A549 (cell line): ENCODE results near the gene NFX1. TPM values are rescaled to one million over a fixed set of nuclear protein-coding genes. Genes with fewer than 3 reads are reported as not detected.

Source experiments
- ATAC-seq, 2 experiments: fragments of 200-7000 bp in 1 of 2; fragments of >200 bp in 1 of 2; cut with Nextera tagmentation in 1 of 2; cut with Tn5 transposase in 1 of 2; 3 replicates each; pipeline versions ENCODE4 v1.8.0 to v1.9.1; 2018 to 2020; ENCODE audit warnings: mild to moderate bottlenecking in 1 of 2, moderate library complexity in 1 of 2
- CTCF ChIA-PET: fragments of 300-600 bp; sonication (Branson Sonifier 250); formaldehyde crosslinking; extraction: SDS; loops from one replicate; lab custom pipeline; 2021; ENCODE audit warnings: antibody characterized with exemption, inconsistent platforms; lab: Yijun Ruan, JAX
- POLR2A ChIA-PET: fragments of 350-600 bp; formaldehyde crosslinking; extraction: SDS; loops from one replicate; lab custom pipeline; 2021; ENCODE audit warnings: antibody characterized with exemption, inconsistent platforms; lab: Yijun Ruan, JAX
- DNase-seq, 2 experiments: peaks; one replicate each; pipeline versions ENCODE4 v3.0.0 to v3.0.0-alpha.2; 2011 to 2016; ENCODE audit warnings: low read depth in 1 of 2, low spot score in 1 of 2
- FAIRE-seq: peaks from 2 replicates; lab custom pipeline; 2011; peaks lifted over from hg19 to GRCh38; lab: Jason Lieb, UNC
- H3K27ac ChIP-seq, 2 experiments: fragments of >200 bp; sonication (Bioruptor Twin); formaldehyde crosslinking; 3 replicates each; pipeline ENCODE4 v1.5.1; 2016 to 2017
- H3K4me1 ChIP-seq: fragments of >200 bp; sonication (Bioruptor Twin); formaldehyde crosslinking; 3 replicates; pipeline ENCODE4 v1.6.1; 2016
- H3K4me2 ChIP-seq: fragments of >200 bp; sonication (Bioruptor Twin); formaldehyde crosslinking; 3 replicates; pipeline ENCODE4 v1.6.1; 2016
- H3K4me3 ChIP-seq: fragments of >200 bp; sonication (Bioruptor Twin); formaldehyde crosslinking; 3 replicates; pipeline ENCODE4 v1.5.1; 2016
- H3K9me3 ChIP-seq: fragments of >200 bp; sonication (Bioruptor Twin); formaldehyde crosslinking; 3 replicates; pipeline ENCODE4 v1.6.1; 2016
- CBX8 ChIP-seq: fragments of 200-600 bp; sonication (generic); IDR thresholded peaks from 2 replicates; pipeline ENCODE4 v1.6.1; 2016
- CTCF ChIP-seq: fragments of >200 bp; sonication (Bioruptor Twin); formaldehyde crosslinking; IDR thresholded peaks from 3 replicates; pipeline ENCODE4 v1.5.1; 2016
- EHF ChIP-seq: fragments of 250-450 bp; sonication (Bioruptor Pico); IDR thresholded peaks from 2 replicates; pipeline ENCODE4 v1.5.0; 2020; ENCODE audit warnings: mild to moderate bottlenecking
- EHMT2 ChIP-seq: fragments of 200-600 bp; sonication (generic); IDR thresholded peaks from 2 replicates; pipeline ENCODE4 v1.6.1; 2016; ENCODE audit warnings: antibody characterized with exemption, low read depth, mild to moderate bottlenecking, moderate library complexity
- ELK1 ChIP-seq: fragments of 150-350 bp; IDR thresholded peaks from 2 replicates; pipeline ENCODE4 v1.6.1; 2014; ENCODE audit warnings: low read depth, mild to moderate bottlenecking, low read length
- EP300 ChIP-seq, 2 experiments: fragments of >200 bp; sonication (Bioruptor Twin); formaldehyde crosslinking; IDR thresholded peaks; 2 replicates in 1 of 2; 3 replicates in 1 of 2; pipeline ENCODE4 v1.6.1; 2016 to 2017
- HDAC2 ChIP-seq: fragments of 200-600 bp; sonication (generic); IDR thresholded peaks from 2 replicates; pipeline ENCODE4 v1.6.1; 2016
- HMGXB4 ChIP-seq: fragments of 250-450 bp; sonication (Bioruptor Pico); IDR thresholded peaks from 2 replicates; pipeline ENCODE4 v1.5.0; 2021; ENCODE audit warnings: mild to moderate bottlenecking, moderate library complexity, borderline replicate concordance
- JUNB ChIP-seq: fragments of >200 bp; sonication (Bioruptor Twin); formaldehyde crosslinking; IDR thresholded peaks from 2 replicates; pipeline ENCODE4 v1.6.1; 2016
- MAZ ChIP-seq: fragments of 150-350 bp; IDR thresholded peaks from 2 replicates; pipeline ENCODE4 v1.6.1; 2014; ENCODE audit warnings: antibody characterized with exemption, low read depth, low read length, borderline replicate concordance
- NFE2L2 ChIP-seq: fragments of 150-350 bp; conservative IDR thresholded peaks from 2 replicates; pipeline ENCODE4 v1.6.1; 2014; ENCODE audit warnings: low read length
- PBX3 ChIP-seq: IDR thresholded peaks from 2 replicates; pipeline ENCODE4 v1.6.1; 2012
- POLR2A ChIP-seq: IDR thresholded peaks from 2 replicates; pipeline ENCODE4 v1.6.1; 2012; ENCODE audit warnings: mild to moderate bottlenecking, low read length
- RAD21 ChIP-seq, 2 experiments: fragments of >200 bp in 1 of 2; sonication (Bioruptor Twin) in 1 of 2; formaldehyde crosslinking in 1 of 2; IDR thresholded peaks in 1 of 2; conservative IDR thresholded peaks in 1 of 2; 2 replicates in 1 of 2; 3 replicates in 1 of 2; pipeline ENCODE4 v1.6.1; 2012 to 2018; ENCODE audit warnings: inconsistent platforms in 1 of 2
- REST ChIP-seq: fragments of 200-600 bp; sonication (generic); IDR thresholded peaks from 2 replicates; pipeline ENCODE4 v1.6.1; 2016; ENCODE audit warnings: antibody characterized with exemption, mild to moderate bottlenecking, moderate library complexity
- TP53 ChIP-seq: fragments of 250-450 bp; sonication (Bioruptor Pico); IDR thresholded peaks from 2 replicates; pipeline ENCODE4 v1.5.0; 2021; ENCODE audit warnings: mild to moderate bottlenecking, moderate library complexity
- ZFP36 ChIP-seq: fragments of 450-650 bp; IDR thresholded peaks from 2 replicates; pipeline ENCODE4 v1.6.1; 2014; ENCODE audit warnings: borderline replicate concordance; ENCODE audit not compliant: partially characterized antibody
- ZNF302 ChIP-seq: fragments of 250-450 bp; sonication (Bioruptor Pico); IDR thresholded peaks from 2 replicates; pipeline ENCODE4 v1.9.0; 2021; ENCODE audit warnings: inconsistent platforms, mild to moderate bottlenecking, moderate library complexity
- WGBS: methylation state at CpG from one replicate; pipeline ENCODE4 v1.1.6; 2017; ENCODE audit errors: missing lambda C conversion rate; 5-methylcytosine and 5-hydroxymethylcytosine counted together
- polyA plus RNA-seq, 4 experiments: library from polyadenylated mRNA; depleted of rRNA in 3 of 4; stranded (reverse); fragments of >200 nt; fragmentation: RNase III in 1 of 4; extraction: RNeasy Plus Mini Kit Qiagen cat#74134 plus additional on column Dnase treatment in 1 of 4; gene quantifications; 2 replicates in 3 of 4; 3 replicates in 1 of 4; pipeline ENCODE4 v1.2.3, GENCODE V29; 2011 to 2017

Gene NFX1
- polyA plus RNA-seq, 2 of the 4 experiments (the other 2 are of a cell fraction): 24.8 to 41.2 TPM

GRCh38 chr9:33318225-33318624 is 27.9 kb downstream of the NFX1 start:
- DNase-seq (no peak), FAIRE-seq (no peak), ATAC-seq (no peak)
- POLR2A ChIA-PET: no interaction called here
- CTCF ChIA-PET: interaction anchor here (0.8 to 1.2 kb wide), 4 partner anchors 31 to 403 kb away, joined by 3 read pairs; no protein-coding TSS in a partner anchor
- Histone ChIP-seq H3K27ac (peak overlapping the region in 1 of 2 experiments; percentile 87; a peak in 2 of 6 replicates), H3K4me1 (peaks cover 33% of the 10 kb centered on the region)
- TF ChIP-seq JUNB: no peak
- no peak for TF ChIP-seq EP300 (IDR thresholded peaks at IDR 0.05)
- TF ChIP-seq HMGXB4 (CRISPR knock-in tag): no peak
- no peak for TF ChIP-seq CBX8
- TF ChIP-seq EHF (CRISPR knock-in tag): no peak
- no peak for TF ChIP-seq HDAC2
- TF ChIP-seq ZNF302 (CRISPR knock-in tag): no peak
- TF ChIP-seq NFE2L2: no peak
- no peak for TF ChIP-seq POLR2A
- no peak for TF ChIP-seq RAD21 (conservative IDR thresholded peaks at IDR 0.05 in 1 of 2, IDR thresholded peaks at IDR 0.05 in 1 of 2)
- no peak for TF ChIP-seq MAZ
- no peak for TF ChIP-seq PBX3
- no peak for TF ChIP-seq CTCF
- TF ChIP-seq, all 56 proteins: peak for 0
- H3K4me2 ChIP-seq: no peak overlapping the region
- no peak overlapping the region for H3K4me3 ChIP-seq
- WGBS: 96% methylated on average over 3 of the region's 3 CpGs
- no peaks in the 10 kb centered on the region for H3K9me3 ChIP-seq

- no peak overlapping the region for H3K4me2 ChIP-seq
- no peak overlapping the region for H3K4me3 ChIP-seq
- H3K9me3 ChIP-seq: no peaks in the 10 kb centered on the region
- peaks cover 33% of the 10 kb centered on the region for H3K4me1 ChIP-seq
- 94% methylated on average over 8 of the region's 8 CpGs for WGBS
- peak overlapping the region in 1 of 2 experiments; percentile 87; a peak in 3 of 6 replicates for H3K27ac ChIP-seq
- FAIRE-seq (no peak), ATAC-seq (no peak)
- POLR2A ChIA-PET: no interaction called here
- TF ChIP-seq ZFP36 (no peak), JUNB (no peak), TP53 (CRISPR knock-in tag) (no peak), ELK1 (no peak), EHMT2 (no peak), REST (no peak)
- TF ChIP-seq, all 56 proteins: peak for 0
- DNase-seq: no peak
- CTCF ChIA-PET: interaction anchor here (0.8 to 1.6 kb wide), 5 partner anchors 8 to 403 kb away, joined by 3 to 9 read pairs (median 3); no protein-coding TSS in a partner anchor
Observed at GRCh38 chr9:33318781-33319180, 28.5 kb downstream of the NFX1 start.
